Activated CD8-positive, alpha-beta memory T cell treated with anti-CD3 and anti-CD28 coated beads for 48 hours (primary cell): ENCODE data around the gene POFUT1.

ENCODE experiments used
- DNase-seq, 3 experiments: peaks; one replicate each; pipeline ENCODE4 v3.0.0-alpha.2; 2020; ENCODE audit warnings: low read depth in 2 of 3, low spot score in 2 of 3

POFUT1 gene

DNA sequence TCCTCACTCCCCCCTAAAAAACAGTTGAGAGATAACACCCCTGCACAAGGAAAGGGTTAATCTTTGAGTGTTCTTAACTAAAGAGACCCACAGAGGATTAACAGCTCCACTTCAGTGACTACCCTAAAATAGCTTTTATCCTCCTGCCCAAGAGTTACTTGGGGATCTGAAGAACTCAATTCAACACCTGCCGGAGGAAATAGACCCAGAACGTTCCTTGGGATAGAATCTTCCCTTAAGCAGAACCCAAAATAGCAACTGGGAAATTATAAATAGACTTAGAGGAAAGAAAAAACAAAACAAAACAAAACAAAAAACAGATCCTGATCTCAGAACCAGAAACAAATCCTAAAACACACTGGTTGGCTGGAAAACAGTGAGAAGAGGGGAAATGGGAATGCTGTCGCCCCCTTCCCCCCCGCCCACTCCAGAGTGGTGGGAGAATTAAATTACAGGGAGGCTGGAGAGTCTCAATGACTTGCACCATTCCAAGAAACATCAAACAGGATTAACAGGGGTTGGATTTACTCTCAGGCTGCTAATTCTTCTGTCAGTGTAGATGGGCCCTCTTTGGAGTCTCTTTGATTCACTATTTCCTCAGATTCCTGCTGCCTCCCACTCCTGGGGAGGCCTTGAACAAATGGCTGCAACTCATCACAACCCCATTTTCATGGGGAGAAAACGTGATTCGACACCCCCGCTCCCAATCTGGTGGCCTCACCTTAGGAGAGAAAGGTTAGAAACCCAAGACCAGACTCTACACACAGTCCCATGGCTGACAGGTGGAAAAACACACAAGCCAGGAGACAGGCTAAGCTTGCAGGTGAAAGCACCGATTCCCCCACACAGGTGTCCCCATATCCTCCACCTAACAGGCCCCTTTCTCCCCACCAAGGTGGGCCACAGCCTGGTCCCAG lies 1.6 kb upstream of the POFUT1 start:
- no peak for DNase-seq

DNA sequence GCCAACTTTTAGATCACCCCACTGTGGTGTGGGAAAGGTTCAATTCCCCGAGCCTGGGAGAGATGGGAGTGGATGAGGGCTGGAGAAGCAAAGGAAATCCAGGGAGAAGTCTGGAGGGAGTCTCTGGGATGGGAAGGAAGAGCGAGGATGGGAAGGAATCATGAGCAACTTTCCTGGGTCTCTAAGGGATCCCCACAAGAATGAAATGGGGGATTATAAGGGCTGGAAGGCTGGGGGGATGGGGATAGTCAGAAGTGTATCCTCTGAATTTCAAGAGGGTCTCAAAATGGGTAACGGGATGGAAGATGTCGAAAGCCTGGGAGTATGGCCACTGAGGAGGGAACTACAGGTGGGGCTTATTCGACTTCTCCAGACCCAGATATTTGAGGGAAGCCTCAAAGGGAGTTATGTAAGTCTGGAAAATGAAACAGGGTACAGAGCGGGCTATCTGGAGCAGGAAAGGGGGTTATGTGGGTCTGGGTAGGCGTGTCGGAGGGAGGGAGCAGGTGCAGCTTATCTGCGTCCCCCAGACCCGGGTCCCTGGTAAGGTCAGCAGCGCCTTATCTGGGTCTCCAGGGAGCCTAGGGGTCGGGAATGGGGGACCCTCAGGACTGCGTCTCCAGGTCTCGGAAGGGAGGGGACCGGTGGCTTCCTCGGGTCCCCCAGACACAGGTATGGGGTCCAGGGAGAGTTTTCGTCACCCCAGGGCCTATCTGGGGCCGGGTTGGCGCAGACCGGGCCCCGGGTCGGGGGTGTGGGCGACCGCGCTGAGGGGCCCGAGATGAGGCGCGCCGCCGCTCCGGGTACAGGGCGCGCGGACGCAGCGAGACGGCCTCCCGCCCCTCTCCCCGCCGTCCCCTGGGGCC lies 687 bp upstream of the POFUT1 start:
- DNase-seq: no peak

DNA sequence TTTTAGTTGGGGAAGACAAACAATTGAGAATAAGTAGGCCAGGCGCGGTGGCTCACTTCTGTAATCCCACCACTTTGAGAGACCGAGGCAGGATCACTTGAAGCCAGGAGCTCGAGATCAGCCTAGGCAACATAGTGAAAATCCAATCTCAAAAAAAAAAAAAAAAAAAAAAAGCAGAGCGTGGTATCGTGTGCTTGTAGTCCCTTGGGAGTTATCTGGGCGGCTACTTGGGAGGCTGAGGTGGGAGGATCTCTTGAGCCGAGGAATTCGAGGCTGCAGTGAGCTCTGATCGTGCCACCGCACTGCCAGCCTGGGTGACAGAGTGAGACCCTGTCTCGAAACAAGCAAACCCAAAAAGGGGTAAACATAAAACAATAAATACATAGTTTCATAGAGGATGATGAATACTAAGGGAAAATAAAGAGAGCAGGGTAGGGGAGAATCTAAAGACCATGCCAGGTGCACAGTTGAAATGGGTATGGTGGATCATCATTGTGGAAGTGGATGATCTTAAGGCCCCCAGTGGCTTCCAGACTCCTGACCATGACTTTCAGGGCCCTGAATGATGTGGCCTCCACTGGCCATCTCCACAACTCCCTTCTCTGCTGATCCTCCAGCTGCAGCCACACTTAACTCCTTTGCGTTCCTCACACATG lies 947 bp downstream of the POFUT1 start:
- no peak for DNase-seq

DNA sequence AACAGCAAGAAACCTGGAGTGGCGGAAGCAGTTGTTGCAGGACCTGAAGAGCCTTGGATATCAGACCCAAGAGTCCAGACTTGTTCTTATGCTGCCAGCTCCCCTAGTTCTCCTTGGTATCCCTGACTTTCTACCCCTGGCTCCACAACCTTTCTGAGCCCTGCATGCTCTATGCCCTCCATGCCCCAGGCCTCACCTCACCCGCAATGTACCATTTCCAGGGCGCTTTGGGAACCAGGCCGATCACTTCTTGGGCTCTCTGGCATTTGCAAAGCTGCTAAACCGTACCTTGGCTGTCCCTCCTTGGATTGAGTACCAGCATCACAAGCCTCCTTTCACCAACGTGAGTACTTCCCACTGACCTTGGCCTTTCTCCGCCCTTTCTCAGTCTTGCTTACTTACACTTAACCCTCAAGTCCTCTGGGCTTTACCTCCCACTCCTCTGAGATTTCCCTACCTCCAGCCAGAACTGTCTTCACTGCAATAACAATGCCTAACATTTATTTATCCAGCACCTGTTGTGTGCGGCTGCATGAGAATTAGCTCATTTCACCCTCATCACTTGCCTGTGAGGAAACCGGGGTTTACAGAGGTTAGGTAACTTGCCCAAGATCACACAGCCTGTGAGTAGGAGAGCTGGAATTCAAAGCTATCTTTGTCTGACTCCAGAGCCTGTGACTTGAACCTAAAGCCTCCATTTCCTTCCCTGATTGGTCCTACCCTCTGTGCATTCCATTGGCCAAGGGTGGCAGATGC lies 2.3 kb downstream of the POFUT1 start:
- no peak for DNase-seq

DNA sequence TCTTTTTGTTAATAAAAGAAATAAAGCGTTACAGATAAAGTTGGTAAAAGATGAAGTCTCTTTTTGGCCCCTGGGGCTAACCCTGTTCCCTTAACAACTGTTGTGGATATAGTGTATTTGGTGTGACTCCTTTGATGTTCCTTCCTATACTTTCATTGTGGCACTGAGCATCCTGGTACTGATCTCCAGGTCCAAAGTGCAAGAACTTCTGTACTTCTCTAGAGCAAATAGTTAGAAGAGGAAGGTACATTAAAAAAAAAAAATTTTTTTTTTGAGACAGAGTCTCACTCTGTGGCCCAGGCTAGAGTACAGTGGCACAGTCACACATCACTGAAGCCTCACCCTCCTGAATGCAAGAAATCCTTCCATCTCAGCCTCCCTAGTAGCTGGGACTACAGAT lies 6.2 kb downstream of the POFUT1 start:
- DNase-seq: no peak

DNA sequence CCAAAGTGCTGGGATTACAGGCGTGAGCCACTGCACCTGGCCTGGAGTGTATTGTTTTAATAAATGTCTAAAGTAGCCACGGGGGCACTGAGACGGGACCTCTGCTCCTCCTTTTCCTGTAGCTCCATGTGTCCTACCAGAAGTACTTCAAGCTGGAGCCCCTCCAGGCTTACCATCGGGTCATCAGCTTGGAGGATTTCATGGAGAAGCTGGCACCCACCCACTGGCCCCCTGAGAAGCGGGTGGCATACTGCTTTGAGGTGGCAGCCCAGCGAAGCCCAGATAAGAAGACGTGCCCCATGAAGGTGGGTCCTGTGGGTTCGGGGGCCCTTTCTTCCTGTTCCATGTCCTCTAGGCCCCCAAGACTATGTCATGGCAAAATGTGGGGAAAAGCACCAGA lies 7.5 kb downstream of the POFUT1 start:
- no peak for DNase-seq

DNA sequence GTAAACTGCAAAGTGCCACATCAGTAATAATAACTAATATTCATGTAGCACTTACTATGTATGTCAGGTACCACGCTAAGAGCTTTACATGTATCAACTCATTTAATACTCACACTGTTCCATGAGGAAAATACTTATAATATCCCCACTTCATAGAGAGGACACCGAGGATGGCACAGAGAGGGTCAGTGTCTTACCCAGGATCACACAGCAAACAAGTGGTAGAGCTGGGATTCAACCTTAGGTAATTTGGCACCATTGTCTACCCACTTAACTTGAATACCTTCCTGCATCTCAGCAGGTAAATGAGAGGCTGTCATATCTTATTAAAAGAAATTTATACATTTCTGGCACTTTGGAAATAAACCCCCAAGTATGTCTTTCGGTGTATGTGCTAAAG lies 8.0 kb downstream of the POFUT1 start:
- no peak for DNase-seq

DNA sequence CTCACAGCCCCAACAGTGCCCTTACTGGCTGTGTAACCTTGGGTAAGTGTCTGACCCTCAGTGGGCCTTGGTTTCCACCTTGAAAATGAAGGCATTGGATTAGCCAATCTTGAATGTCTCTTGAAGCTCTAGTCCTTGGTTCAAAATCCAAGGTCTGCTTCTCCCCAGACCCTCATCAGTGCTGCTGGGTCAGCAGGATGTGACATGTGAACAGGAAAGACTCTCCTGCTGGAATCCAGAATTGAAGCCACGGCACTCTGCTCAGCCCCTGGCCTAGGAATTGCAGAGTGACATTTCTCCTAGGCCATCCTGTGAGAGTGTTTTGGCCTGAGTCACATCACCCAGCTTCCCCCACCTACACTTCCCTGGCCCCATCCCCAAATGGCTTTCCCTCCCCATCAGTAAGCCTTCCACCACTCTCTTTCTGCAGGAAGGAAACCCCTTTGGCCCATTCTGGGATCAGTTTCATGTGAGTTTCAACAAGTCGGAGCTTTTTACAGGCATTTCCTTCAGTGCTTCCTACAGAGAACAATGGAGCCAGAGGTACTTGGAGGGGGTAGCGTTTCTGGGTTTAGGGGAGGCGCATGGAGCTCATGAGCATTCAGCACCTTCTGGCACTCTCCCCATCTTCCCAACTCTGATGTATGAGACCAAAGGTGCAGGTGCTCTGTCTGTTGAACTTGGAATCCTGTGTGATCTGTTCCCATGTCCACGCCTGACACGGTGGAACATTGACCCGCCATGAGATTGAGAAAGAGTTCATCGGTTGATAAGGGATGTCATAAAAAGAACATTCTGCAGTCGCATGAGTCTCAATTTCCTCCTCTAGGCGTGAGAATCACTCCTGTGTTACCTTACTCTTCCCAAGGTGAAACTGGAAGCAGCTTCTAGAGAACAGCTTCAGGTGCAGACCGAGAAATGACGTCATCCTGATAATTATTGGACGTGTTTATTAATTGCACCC lies 8.8 kb downstream of the POFUT1 start:
- DNase-seq: no peak

DNA sequence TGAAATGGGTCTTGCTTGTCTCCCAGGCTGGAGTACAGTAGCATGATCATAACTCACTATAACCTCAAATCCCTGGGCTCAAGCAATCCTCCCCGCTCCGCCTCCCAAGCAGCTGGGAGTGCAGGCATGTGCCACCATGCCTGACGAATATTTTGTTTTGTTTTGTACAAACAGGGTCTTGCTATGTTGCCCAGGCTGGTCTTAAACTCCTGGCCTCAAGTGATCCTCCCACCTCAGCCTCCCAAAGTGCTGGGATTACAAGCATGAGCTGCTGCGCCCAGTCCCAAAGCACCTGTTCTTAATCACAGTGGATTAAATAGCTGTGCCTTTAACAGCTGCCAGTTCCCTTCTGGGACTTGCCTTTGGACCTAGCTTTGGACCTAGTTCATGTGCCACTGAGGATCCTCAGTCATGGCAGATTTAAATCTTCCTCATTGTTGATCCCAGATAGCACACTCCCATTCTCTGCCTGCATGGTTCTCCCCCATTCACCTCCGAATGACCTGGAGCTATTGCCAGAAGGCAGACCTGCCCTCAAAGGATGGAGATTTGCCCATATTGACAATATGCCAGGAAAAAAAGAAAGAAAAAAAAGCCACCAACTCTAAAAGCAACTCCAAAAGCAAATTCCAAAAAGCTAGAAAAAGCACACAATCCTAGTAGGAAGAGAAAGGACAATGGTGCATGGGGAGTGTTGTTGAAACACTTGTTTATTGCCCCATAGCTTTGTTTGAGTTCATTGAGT lies 10.6 kb downstream of the POFUT1 start:
- no peak for DNase-seq

DNA sequence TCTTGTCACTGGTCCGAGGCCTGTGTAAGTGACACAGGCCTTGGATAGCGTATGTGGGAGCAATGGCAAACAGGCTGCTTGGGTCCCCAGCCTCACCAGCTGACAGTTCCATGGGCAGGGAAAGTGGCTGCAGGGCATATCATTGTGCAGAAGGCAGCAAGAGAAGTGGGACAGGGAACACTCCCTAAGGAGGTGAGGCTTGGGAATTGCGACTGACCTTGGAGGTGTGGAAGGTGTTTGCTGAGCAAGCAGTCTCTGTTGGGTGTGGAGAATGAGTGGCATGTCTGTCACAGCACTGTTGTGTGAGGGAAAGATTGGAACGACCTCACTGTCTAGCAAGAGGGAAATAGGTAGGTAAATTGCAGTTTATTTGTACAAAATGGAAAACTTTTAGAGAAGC lies 16.8 kb downstream of the POFUT1 start:
- DNase-seq: no peak

DNA sequence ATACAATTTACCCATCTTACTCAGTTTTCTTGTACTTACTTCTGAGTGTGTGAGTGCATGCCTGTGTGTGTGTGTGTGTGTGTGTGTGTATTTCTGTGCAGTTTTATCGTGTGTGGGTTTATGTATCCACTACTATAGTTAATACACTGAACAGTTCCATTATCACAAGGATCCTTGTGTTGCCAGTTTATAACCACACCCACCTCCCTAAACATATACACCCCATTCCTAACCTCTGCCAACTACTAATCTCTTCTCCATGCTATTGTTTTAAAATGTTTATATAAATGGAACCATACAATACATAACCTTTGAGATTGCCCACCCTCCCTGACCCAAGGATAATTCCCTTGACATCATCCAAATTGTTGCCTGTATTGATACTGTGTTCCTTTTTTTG lies 18.7 kb downstream of the POFUT1 start:
- no peak for DNase-seq

DNA sequence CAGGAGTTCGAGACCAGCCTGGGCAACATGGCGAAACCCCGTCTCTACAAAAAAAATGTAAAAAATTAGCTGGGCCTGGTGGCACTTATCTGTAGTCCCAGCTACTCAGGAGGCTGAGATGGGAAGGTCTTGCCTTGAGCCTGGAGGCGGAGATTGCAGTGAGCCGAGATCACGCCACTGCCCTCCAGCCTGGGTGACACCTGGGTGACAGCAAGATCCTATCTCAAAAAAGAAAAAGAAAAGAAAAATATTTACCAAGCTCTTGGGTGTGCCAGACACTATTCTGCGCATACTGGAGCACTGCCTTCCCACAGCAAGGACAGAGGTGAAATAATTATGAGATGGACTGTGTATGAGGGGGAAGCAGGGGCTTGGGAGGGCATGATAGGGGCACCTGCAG lies 19.6 kb downstream of the POFUT1 start:
- DNase-seq: no peak

DNA sequence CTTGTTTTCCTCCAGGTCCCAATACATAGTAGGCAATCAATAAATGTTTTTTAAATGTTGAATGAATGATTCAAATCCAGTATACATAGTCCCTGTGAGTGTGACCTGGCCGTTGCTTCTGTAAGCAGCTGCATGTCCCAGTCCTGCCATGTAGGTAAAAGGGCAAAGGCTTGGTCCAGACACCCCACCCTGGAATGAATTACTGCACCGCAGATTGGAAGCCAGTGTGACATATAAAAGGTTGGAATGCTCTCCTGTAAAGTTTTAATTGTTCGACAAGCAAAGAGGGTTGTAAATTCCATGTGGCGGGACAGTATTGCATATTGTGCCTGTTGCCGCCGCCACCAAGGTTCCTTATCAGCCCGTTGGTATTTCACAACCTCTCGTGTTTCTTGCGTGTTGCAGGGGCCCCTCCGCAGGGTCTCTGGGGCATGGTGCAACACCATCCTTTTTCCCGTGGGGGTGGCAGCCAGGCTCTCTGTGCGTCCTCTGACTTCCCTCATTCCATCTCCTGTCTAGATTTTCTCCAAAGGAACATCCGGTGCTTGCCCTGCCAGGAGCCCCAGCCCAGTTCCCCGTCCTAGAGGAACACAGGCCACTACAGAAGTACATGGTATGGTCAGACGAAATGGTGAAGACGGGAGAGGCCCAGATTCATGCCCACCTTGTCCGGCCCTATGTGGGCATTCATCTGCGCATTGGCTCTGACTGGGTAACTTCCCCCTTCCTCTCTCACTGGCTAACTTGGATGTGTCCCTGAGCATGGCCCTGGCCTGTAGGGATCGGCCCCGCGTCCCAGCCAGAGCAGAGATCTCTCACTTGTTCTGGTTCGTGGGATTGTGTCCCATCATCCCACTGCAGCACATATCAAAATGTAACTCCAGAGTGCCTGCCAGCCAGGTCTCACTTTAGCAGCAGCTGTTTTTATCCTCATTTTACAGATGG lies 20.3 kb downstream of the POFUT1 start:
- no peak for DNase-seq

DNA sequence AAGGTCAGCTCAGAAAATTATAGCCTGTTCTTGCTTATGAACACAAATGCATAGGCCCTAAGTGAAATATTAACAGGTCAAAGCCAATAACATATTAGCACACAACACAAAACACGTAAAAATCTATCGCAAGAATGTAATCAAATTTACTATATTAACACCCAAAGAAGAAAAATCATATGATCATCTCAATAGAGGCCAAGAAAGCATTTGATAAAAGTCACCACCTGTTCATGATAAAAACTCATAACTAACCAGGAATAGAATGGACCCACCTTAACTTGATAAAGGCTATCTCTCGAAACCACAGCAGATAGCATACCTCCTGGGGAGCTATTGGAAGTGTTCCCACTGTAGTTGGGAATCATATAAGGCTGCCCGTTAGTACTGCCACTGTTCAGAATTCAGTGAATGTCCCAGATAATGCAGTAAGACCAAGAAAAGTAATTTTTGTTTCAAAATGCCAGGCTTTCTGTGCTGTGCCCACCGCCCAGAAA lies 21.6 kb downstream of the POFUT1 start:
- DNase-seq: no peak

DNA sequence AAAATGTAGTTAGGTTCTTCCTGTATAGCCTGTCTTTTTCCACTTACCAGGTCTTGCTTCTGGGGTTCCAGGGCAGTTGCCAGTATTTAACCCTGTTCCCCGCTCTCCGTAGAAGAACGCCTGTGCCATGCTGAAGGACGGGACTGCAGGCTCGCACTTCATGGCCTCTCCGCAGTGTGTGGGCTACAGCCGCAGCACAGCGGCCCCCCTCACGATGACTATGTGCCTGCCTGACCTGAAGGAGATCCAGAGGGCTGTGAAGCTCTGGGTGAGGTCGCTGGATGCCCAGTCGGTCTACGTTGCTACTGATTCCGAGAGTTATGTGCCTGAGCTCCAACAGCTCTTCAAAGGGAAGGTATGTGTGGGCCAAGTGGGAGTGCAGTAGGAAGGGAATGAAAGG lies 23.0 kb downstream of the POFUT1 start:
- DNase-seq: no peak

DNA sequence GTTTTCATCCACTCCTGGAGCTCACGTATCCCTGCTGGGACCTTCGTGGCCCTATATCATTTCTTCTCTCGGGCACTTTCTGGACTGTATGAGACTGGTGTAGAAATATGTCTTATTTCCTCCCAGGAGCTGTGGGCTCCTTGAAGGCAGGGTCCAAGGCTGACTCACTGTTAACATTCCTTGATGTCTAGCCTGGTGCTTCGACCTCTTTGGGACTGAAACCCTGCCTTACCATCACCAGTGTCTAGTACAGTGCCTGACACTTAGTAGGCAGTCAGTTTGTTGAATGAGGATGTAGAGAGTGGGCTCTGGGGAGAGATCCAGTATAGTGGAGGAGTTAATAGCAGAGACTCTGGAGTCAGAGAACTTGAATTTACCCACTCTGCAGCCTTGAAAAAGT lies 23.6 kb downstream of the POFUT1 start:
- no peak for DNase-seq

DNA sequence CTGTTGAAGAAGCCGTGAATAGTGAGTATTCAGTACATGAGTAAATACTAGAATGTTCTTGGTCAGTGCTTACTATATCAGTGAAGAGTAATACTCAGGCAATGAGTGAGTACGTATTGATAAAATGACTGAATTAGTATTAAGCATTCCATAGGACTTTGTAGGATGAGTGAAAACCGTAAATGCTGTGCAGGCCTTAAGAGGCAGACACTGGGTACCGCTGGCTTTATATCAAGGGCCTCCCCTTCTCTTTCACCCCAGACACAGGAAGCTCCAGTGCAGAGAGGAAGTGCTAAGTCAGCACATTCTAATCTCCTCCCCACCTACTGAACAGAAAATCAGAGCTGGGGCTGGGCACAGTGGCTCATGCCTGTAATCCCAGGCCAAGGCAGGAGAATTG lies 24.2 kb downstream of the POFUT1 start:
- no peak for DNase-seq

DNA sequence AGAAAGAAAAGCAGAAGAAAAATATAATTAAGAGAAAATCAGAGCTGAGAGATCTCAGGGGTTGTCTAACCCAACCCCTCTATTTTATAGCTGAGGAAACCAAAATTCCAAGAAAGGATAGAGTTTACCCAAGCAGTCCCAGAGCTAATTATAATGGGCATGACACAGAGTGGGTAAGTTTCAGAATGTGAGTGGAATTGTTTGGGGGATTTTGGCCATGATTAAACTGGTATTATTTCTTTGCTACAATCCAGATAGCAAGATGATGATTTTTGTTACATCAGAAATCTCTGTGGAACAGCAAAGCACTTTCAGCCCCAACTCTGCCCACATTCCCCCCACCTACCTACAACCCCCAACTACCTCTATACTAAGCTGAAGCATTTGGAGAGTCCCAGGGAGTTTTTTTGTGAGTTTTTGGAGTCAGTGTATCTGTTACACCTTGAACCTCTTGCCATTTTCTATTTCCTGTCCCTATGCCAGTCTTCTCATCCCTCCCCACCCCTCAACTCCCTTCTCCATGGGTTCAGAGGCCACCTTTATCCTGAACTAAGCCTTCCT lies 24.7 kb downstream of the POFUT1 start:
- DNase-seq: no peak
